HepG2 (cell line): ENCODE results near the gene TMEM198. TPM values are rescaled to one million over a fixed set of nuclear protein-coding genes. Genes with fewer than 3 reads are reported as not detected.

Experiments
- DNMT1 ChIP-seq: sonication (generic); formaldehyde crosslinking; IDR thresholded peaks from 2 replicates; pipeline ENCODE4 v1.5.1; 2020; ENCODE audit warnings: mild to moderate bottlenecking, missing genetic modification reagents
- GZF1 ChIP-seq: sonication (generic); formaldehyde crosslinking; IDR thresholded peaks from 2 replicates; pipeline ENCODE4 v1.5.1; 2020; ENCODE audit warnings: mild to moderate bottlenecking, missing genetic modification reagents
- HMGXB4 ChIP-seq, 2 experiments: sonication (generic) in 1 of 2; formaldehyde crosslinking in 1 of 2; IDR thresholded peaks; 2 replicates each; pipeline versions ENCODE4 v1.4.0 to v1.6.1; 2018 to 2020; ENCODE audit warnings: missing genetic modification reagents in 2 of 2, borderline replicate concordance in 1 of 2, low read depth in 1 of 2, mild to moderate bottlenecking in 1 of 2, missing biosample characterization in 1 of 2
- KLF12 ChIP-seq: sonication (generic); formaldehyde crosslinking; IDR thresholded peaks from 2 replicates; pipeline ENCODE4 v1.4.0; 2020; ENCODE audit warnings: missing genetic modification reagents, borderline replicate concordance
- NKX3-1 ChIP-seq: sonication (generic); formaldehyde crosslinking; IDR thresholded peaks from 2 replicates; pipeline ENCODE4 v1.5.0; 2020; ENCODE audit warnings: missing genetic modification reagents
- PRDM10 ChIP-seq: sonication (generic); formaldehyde crosslinking; IDR thresholded peaks from 2 replicates; pipeline ENCODE4 v1.4.0; 2020; ENCODE audit warnings: low read depth, missing genetic modification reagents
- RXRA ChIP-seq: sonication (generic); formaldehyde crosslinking; IDR thresholded peaks from 2 replicates; pipeline ENCODE4 v1.5.1; 2020; ENCODE audit warnings: missing genetic modification reagents
- SMYD3 ChIP-seq: sonication (generic); formaldehyde crosslinking; IDR thresholded peaks from 2 replicates; pipeline ENCODE4 v1.8.1; 2023; ENCODE audit warnings: mild to moderate bottlenecking, missing genetic modification reagents
- SNAPC4 ChIP-seq: sonication (generic); formaldehyde crosslinking; IDR thresholded peaks from 2 replicates; pipeline ENCODE4 v1.4.0; 2020; ENCODE audit warnings: mild to moderate bottlenecking, missing genetic modification reagents
- SP1 ChIP-seq, 2 experiments: fragments of 450-650 bp in 1 of 2; sonication (generic) in 1 of 2; formaldehyde crosslinking in 1 of 2; IDR thresholded peaks; 2 replicates each; pipeline versions ENCODE4 v1.4.0 to v1.6.1; 2016 to 2020; ENCODE audit warnings: missing genetic modification reagents in 1 of 2
- SRSF4 ChIP-seq: fragments of 200-400 bp; formaldehyde crosslinking; IDR thresholded peaks from one replicate; pipeline ENCODE4 v1.6.1; 2018; ENCODE audit warnings: mild to moderate bottlenecking, low read depth, low read length, moderate library complexity; ENCODE audit not compliant: poor library complexity, severe bottlenecking
- ZBTB25 ChIP-seq: IDR thresholded peaks from 2 replicates; pipeline ENCODE4 v1.6.1; 2018; ENCODE audit warnings: missing genetic modification reagents
- ZBTB7B ChIP-seq: sonication (generic); formaldehyde crosslinking; IDR thresholded peaks from 2 replicates; pipeline ENCODE4 v1.4.0; 2020; ENCODE audit warnings: missing genetic modification reagents
- ZNF333 ChIP-seq: sonication (generic); formaldehyde crosslinking; IDR thresholded peaks from 2 replicates; pipeline ENCODE4 v1.4.0; 2020; ENCODE audit warnings: mild to moderate bottlenecking, missing genetic modification reagents, borderline replicate concordance
- ZNF382 ChIP-seq: sonication (generic); formaldehyde crosslinking; IDR thresholded peaks from 2 replicates; pipeline ENCODE4 v1.5.0; 2020; ENCODE audit warnings: missing genetic modification reagents, mild to moderate bottlenecking, borderline replicate concordance
- ZNF761 ChIP-seq: sonication (generic); formaldehyde crosslinking; conservative IDR thresholded peaks from 2 replicates; pipeline ENCODE4 v1.4.0; 2020; ENCODE audit warnings: mild to moderate bottlenecking, missing genetic modification reagents
- polyA plus RNA-seq, 8 experiments: library from polyadenylated mRNA; depleted of rRNA in 3 of 8; stranded (reverse) in 7 of 8; unstranded in 1 of 8; fragments of >200 nt; fragmentation: Illumina TruSeq in 4 of 8; extraction: Trizol in 4 of 8; gene quantifications; 2 replicates each; pipeline versions ENCODE4 v1.2.1 to v1.2.3, GENCODE V29; 2011 to 2016; ENCODE audit warnings: low read depth in 4 of 8, missing spikeins in 1 of 8, mixed read lengths in 1 of 8; ENCODE audit not compliant: insufficient read depth in 1 of 8
- total RNA-seq, 5 experiments: library from RNA; depleted of rRNA; stranded (reverse); fragments of >200 nt; fragmentation: Illumina TruSeq; extraction: Trizol; gene quantifications; 2 replicates each; pipeline ENCODE4 v1.2.3, GENCODE V29; 2016; ENCODE audit warnings: low read depth in 1 of 5

TMEM198 gene
- total and polyA plus RNA-seq, 2 of the 13 experiments (the other 11 are each of a cell fraction or from before 2014, with no cell fraction given): 17.3 to 23.5 TPM

- TF ChIP-seq SNAPC4 (CRISPR knock-in tag): no peak
- TF ChIP-seq ZNF761 (CRISPR knock-in tag): no peak; the same call in 1 of the 2 replicates
- TF ChIP-seq NKX3-1: peak; percentile 33; the same call in 1 of the 2 replicates
- TF ChIP-seq GZF1: no peak
- TF ChIP-seq KLF12: no peak
- TF ChIP-seq RXRA: 0 out of 2 replicates have a peak, but pooled peaks have one; percentile 49
- TF ChIP-seq PRDM10: no peak
- TF ChIP-seq ZBTB7B (CRISPR knock-in tag): 0 out of 2 replicates have a peak, but pooled peaks have one; percentile 23
- TF ChIP-seq HMGXB4 (CRISPR knock-in tag; IDR thresholded peaks at IDR 0.05; ENCODE audit: borderline replicate concordance in 1 of 2, low read depth in 1 of 2): peak; percentile 38 to 76; a peak in 3 of 4 replicates
- TF ChIP-seq ZBTB25 (CRISPR knock-in tag): 0 out of 2 replicates have a peak, but pooled peaks have one; percentile 32
- TF ChIP-seq ZNF382 (CRISPR knock-in tag): no peak
- peak; percentile 38 for TF ChIP-seq SRSF4
- TF ChIP-seq DNMT1 (CRISPR knock-in tag): peak; percentile 47; the same call in 1 of the 2 replicates
- no peak for TF ChIP-seq SMYD3 (CRISPR knock-in tag)
- TF ChIP-seq ZNF333: peak; percentile 22; the same call in 1 of the 2 replicates
- TF ChIP-seq SP1 (IDR thresholded peaks at IDR 0.05): no peak
- TF ChIP-seq SP1 (CRISPR knock-in tag; IDR thresholded peaks at IDR 0.05): no peak
These were observed 765 bp upstream of the TMEM198 start (continued) for GRCh38 chr2:219542931-219543595.
